GM18870 (cell line): Measurements from ENCODE around the gene SDK1.

Experiments
- ATAC-seq: cut with Tn5 transposase; IDR thresholded peaks from one replicate; pipeline ENCODE4 v1.9.1; 2021; ENCODE audit warnings: moderate library complexity; ENCODE audit not compliant: unreplicated experiment

SDK1 gene

DNA sequence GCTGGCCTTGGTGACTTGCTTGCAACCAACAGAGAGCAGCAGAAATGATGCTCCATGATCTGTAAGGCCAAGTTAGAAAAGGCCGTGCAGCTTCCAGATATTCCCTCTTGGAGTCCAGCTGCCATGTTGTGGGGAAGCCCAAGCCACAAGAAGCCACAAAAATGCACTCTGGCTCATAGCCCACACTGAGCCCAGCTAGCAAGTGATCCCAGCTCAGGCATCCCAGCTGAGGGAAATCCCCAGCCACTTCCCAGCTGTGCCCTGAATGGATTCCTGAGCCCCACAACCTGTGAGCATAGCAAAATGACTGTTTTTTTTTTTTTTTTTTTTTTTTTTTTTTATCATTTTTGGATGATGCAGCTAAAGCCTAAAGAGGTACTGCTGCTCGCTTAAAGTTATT, 11.1 kb upstream of the SDK1 start:
- ATAC-seq = no peak

DNA sequence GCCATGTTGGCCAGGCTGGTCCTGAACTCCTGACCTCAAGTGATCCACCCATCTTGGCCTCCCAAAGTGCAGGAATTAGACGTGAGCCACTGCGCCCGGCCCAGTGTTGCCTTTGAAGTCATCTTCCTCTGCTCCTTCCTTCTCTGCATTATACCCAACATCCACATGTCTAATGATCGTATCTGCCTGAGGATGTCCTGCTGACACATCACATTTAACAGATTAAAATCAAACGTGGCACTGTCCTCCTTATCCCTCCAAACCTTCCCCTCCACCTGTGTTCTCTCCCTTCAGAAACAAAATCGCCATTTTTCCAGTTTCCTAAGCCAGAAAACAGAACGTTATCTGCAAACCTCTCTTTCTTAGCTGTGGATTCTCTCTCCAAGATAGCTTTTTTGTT, 8.4 kb upstream of the SDK1 start:
- ATAC-seq = no peak

DNA sequence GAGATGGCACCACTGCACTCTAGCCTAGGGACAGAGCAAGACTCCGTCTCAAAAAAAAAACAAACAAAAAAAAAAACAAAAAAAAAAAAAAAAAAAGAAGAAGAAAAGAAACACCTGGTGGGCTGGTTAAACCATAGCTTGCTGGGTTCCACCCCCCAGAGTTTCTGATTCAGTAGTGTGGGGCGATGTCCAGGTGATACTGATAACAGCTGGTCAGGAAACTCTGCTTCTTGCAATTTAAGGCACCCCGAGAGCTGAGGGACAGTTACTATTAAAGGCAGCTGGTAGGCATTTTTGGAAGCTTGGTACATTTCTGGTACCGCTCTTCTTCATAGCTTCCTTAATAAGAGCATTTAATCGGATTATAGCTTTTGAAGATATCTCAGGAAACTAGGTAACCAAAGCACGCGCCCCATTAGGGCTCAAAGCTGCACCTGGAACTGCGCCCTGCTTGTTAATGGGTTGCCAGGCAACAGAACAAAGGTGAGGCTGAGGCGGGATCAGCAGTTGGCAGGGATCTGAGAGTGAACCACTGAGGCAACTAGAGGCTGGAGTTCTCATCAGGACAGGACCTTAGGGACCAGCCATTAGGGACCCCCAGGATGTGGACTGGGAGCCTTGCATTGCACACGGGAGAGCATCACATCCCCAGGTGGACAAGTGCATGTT, 6.5 kb upstream of the SDK1 start:
- no peak for ATAC-seq

DNA sequence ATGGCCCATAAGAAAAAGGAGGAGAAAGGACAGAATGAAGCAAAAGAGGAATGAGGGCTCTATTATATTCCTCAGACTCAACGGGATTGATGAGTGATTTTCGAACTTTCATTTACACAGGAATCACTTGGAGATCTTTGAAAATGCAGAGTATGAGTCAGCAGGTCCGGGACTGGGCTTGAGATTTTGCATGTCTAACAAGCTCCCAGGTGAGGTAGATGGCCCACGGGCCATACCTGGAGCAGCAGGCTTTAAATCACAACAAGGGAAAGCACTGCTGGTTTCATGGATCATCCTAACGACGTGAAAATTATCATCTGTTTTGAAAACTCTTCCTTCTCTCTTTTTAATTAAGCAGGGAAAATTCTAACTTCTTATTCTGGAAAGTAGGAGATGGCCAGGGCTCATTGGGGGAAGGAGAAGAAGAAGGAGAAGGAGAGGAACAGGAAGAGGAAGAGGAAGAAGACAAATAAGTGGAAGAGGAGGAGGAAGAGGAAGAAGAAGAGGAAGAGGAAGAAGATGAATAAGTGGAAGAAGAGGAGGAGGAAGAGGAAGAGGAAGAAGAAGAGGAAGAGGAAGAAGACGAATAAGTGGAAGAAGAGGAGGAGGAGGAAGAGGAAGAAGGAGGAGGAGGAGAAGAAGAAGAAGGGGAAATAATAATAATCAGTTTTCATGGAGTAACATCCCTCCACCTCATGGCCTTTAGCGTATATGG, 3.8 kb upstream of the SDK1 start:
- ATAC-seq = no peak

DNA sequence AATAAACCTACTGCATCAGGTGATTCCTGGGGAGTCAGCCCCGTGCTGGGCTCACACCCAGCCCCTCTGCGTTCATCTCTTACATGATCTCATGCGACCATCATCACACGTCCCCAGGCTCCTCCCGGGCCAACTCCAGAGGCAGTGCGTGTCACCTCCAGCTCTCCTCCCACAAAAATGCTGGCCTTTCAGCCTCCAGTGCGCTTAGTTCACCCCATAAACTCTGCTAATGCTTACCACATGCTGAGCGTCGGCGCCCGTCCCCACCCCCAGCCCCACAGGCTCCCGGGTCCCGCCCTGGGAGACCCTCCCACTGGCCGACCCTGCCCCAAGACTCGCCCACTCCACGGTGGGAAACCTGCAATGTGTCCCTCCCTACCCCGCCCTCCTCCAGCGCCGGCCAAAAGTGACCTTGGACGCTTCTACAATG, 816 bp upstream of the SDK1 start:
- no peak for ATAC-seq

DNA sequence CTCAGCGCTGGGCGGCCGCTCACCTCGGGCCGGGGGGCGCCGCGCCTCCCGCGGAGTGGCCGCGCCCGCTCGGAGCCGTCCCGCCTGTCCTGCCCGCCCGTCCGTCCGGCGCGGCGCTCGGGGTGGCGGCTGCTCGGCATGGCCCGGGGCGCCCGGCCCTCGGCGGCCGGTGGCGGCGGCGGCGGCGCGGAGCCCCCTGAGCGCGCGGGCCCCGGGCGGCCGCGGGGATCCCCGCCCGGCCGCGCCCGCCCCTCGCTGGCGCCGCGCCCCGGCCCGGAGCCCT, 338 bp downstream of the SDK1 start:
- no peak for ATAC-seq

DNA sequence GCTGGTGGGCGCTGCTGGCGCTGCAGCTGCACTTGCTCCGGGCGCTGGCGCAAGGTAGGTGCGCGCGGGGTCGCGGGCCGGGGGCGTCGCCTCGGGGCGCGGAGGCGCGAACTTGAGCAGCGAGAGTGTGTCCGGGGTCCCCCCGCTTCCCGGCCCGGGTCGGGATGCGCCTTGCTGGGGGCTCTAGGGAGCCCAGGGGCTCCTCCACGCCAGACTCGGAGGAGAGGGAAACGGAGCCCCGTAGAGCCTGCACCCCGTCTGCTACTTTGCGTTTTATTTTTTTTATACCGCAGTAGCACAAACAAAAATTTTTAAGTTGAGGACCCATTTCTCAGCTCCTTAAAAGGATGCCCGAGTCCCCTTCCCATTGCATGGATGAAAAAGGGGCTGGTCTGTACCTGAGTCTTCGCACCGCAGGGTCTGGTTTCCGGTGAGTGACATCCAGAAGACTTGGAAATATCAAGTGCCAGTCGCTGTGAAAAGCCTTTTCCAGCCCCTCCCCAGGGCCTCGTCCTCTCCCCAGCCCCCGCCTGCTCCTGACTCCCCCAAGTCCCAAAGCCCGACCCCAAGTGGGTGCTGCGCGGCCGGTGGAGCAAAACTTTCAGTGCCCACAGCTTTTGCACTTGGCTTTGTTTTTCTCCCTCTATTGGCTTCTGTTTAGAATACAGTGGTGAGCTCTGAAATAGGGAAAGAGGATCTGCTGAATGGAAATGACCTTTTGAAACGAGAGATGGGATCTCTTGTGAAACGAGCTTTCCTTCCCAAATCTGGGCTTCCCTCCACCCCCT, 973 bp downstream of the SDK1 start:
- ATAC-seq = no peak

DNA sequence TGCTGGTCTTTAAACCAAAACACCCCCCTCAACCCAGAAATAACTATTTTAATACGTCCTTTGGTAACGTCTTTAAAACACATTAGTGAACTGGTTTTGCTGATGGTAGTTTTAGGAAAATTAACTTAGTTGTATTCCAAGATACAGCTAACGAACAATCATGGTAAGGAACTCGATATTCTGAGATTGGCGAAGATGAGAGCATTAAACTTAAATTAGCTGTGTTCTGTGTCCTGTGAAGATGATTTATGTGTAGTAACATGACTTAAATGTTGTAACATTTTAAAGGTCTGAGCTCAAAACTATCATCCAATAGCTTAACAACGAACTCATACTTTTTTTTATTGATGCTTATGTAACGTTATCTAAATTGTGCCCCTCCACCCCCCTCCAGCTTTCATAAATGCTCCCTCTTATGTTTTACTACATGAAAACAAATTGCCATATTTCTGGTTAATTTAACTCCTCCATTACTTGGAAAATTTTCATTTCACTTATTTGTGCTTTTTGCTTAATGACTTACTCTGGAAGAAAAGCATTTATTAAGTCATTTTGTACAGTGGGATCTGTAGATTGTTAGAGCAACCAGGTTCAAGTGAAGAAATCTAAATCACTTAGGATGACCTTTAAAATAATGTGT, 1.7 kb downstream of the SDK1 start:
- no peak for ATAC-seq

DNA sequence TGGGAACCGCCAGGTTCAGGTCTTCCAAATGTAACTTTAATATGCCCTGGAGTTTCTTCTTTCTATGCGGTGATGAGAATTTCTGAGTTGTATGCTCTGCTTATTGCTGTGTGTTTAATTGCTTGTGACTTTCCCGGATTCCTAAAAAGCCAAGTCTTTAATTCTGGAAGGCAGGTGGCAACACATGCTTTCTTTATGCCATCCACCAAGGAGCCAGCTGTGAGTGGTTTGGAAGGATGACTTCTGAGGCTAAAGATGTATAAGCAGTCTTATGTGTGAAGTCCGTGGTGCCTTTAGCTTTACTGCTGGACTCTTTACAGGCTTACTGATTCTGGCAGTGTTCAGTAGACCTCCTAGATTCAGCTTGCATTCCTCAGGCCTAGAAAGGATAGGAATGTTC, 3.1 kb downstream of the SDK1 start:
- ATAC-seq = no peak

DNA sequence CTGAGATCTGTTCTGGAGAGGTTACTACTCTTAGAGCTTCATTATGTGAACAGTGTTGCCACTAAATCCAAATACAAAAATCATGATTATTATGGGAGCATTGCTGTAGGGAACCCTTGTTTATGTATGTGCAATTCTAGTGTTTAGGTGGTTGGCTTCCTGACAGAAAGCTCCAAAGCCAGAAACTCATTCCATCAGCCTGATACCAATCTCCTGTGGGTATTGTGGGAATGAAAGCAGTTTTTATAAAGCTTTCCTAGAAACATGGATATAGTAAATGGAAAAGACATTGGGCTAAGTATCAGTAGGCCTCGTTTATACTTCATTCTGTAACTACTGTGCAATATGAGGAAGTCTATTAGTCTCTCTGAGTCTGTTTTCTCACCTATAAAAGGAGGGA, 6.4 kb downstream of the SDK1 start:
- ATAC-seq = no peak

DNA sequence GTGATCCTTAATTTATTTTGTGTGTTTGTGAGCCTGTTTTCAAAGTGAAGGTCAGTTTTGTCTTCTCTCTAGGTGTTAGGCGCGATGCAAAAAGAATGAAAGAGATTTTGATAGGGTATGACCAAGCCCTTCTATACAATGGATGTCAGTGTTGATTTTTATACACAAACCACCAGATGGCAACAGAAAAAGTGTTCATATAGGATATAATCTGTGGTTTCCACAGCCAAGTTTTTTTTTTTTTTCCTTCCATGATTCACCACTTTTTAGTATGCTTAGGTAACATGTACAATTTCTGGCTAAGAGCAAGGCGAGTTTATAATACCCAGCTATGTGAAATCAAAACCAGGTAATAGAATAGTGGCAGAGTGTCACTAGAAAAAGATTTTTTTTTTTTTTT, 8.1 kb downstream of the SDK1 start:
- ATAC-seq = no peak

DNA sequence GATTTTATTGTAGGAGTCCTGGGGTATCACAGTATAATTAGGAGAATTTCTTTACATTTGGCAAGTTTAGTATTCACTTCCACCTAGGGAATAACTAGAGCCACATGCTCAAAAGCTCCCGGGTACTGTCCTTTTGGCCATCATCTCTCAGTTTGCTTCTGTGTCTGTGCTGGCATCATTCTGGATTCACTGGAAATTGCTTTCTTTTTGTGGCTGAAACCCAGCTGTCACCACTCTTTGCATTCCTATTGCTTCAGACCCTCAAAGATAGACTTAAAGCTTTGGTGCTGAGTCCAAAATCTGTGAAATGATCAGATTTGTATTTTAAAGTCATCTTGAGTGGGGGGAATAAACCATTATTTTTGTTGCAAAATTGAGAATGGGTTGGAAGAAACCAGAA, 8.9 kb downstream of the SDK1 start:
- no peak for ATAC-seq

DNA sequence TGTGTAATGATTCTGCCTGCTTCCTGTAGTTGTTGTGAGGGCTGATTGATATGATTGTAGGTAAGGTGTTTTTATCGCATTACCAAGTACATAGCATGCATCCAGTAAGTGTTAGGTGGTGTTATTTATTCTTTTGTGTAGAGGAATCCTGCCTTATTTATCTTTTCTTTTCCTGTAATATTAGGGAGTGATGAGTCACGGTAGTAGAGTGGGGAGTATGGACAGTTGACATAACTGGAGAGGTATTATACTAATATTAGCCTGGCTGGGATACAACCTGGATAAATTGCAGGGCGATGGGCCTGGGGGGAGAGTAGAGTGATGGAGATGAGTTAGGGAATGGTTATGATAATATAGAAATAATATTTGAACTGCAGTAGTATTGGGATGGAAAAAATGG, 9.8 kb downstream of the SDK1 start:
- no peak for ATAC-seq

DNA sequence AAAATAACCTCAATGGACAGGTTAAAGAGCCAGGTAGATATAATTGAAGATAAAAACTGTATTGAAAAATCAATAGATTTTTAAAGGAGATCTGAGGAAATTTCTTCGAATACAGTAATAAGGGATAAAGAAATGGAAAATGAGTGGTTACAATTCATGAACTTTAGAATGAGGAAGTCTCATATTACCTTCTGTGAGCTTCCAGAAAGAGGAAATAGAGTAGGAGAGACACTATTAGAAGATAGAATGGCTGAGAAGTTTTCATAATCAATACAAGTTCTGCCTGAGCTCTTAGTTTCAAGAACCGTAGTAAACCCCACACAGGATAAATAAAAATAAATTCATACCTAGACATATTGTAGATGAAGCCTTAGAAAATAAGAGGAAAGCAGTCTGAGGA, 11.5 kb downstream of the SDK1 start:
- ATAC-seq = no peak

DNA sequence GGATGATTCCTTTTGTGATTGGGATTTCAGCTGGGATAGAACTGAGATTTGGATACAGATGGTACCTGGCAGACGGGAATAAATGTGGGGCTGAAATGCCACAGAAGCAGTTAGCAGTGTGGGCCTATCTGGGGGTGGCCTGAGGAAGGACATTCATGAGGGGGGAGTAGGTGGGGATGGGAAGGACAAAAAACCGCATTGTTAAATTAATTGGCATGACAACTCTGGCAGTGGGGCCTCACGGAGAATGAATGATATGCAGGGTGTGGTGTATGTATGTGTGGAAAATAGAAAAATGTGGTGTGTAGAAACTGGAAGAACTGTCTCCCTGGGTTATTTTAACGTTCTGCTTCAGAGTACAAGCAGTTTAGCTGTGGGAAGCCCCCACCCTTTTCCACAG, 17.8 kb downstream of the SDK1 start:
- ATAC-seq = no peak

DNA sequence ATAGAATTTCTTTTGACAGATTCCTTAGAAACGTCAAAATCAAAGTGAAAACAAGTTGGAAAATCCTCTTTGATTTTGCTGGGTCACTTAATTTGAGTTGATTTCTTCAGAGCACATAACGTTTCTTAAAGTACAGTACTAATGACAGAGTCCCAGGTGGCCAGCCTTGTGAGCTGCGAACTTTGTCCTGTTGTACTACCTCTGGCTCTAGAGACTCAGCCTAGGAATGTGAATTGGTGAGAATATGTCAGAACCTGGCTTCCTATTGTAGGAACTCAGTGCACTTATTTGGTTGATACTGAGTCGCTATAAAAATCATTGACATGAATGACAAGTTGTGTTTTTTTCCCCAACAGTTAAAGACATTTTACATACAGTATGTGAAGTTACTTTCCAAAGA, 20.2 kb downstream of the SDK1 start:
- no peak for ATAC-seq

DNA sequence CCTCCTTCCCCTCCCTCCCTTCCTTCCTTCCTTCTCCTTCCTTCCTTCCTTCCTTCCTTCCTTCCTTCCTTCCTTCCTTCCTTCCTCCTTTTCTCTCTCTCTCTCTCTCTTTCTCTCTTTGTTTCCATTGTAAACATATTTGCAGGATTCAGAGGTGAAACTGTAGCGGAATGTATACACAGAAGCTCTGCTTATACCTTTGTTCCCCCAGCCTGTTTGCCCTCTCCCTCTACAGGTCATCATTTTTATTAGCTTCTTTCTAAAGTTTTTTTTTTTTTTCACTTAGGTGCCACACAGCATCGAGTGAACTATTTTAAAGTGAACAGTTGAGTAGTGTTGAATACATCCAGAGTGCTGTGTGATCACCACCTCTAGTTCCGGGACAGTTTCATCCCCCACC, 20.7 kb downstream of the SDK1 start:
- ATAC-seq = no peak

DNA sequence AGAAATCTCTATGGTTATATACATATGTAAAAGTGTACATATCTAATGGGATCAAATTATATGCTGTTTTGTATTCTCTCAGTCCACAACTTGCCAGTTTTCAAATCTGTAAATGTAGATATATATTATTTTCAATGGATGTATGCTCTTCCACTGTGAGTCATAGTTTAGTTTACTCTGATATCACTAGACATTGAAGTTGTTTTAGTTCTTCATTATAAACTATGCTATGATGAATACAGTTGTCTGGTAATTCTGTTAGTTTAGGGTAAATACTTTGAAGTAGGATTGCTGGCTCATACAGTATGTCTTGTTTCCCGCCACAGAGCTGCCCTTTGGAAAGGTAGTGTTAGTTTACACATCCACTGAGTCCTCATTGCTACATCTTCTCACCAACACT, 25.2 kb downstream of the SDK1 start:
- no peak for ATAC-seq

DNA sequence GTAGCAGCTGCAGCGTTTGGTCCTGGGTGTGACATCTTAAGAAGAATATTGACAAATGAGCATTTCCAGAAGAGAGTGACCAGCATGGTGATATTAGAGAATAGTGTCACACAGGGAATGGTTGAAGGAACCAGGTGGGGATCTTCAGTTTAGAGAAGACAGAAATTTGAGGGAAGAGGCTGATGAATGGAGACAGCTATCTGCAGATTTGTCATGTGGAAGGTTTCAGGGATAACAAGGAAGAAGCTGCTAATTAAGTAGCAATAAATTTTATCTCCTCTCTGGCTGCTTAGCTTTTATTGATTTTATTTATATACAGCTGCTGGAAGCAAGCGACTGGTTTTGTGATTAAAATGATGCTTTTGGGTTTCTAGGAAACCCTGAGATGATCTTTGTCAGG, 26.0 kb downstream of the SDK1 start:
- ATAC-seq = no peak

DNA sequence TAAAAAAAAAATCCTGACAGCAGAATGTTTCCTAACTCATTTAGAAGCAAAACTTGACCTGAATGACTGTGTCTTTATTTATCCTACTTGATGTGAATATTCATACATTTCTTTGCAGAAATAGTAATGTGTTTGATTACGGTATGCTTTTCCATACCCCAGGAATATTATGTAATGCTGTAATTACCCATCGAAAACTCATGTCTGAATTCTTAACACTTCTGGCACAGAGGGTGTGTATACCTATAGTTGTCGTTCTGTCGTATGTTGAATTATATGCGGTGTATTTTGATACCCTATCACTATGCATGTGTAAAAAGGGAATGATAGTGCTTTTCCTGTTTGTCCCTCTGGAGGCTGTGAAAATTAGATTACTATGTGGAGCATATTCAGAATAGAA, 26.6 kb downstream of the SDK1 start:
- no peak for ATAC-seq

DNA sequence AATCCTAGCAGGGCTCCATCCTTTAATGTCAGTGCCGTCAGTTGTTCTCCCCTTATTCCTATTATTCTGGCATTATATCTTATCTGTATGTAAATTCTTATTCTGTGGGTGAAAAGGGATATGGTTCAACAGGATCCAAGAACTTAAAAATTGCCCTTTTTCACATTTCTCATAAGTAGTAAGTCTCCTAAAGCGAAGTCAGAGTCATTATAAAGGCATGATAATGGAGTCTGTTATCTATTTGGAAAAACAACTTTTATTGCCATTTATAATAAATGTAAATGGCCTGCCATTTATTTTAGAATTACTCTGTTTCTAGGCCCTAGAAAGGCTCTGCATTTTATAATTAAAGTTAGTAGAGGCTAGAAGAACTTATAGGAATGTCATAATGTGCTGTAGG, 31.3 kb downstream of the SDK1 start:
- ATAC-seq = no peak

DNA sequence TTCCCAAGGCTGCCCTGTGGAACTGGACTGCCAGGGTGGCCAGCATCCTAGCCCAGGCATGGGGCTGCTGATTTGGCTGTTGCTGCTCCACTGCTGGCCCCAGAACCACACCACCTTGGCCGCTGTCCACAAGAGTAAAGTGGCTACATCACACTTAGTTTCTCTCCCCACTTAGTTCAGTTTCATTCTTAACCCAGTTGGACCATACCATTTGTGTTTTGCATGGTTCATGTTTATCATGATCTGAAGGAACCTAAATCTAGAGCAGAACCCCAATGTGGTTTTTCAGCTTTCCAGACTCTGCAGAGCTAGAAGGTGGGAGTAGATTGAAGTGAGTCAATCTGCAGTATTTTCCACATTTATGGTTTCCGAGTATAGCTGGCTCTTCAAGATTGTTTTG, 32.8 kb downstream of the SDK1 start:
- ATAC-seq = no peak
